HUDEP-2 (cell line): Measurements from ENCODE around the gene ADGRA3.
"Not testable (repeated sequence)": the region's sequence is repeated elsewhere in the genome, so short reads cannot be mapped to it uniquely, and the experiment has no call there.

Source experiments
- DNase-seq, 76 experiments: peaks; one replicate each; lab custom pipeline; 2025; ENCODE audit not compliant: unreplicated experiment in 76 of 76; lab: John Stamatoyannopoulos, UW

Gene ADGRA3

DNA sequence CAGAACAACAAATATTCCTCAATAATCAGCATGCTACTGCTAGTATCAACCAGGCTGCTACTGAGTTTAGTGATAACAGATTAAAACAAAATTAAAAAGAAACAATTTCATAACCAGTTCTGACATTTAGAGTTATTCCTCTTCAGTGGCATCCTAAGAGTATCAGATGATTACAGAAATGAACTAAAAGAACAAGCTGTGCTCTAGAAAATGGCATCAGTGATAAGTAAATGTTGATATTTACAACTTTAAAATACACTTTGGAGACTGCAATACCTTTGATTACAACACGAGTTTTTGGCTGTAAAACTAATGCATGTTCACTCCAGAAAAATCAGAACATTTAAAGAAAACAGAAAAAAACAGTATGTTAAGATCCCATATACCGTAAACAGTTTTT, 72.9 kb downstream of the ADGRA3 start:
- DNase-seq, result no peak

DNA sequence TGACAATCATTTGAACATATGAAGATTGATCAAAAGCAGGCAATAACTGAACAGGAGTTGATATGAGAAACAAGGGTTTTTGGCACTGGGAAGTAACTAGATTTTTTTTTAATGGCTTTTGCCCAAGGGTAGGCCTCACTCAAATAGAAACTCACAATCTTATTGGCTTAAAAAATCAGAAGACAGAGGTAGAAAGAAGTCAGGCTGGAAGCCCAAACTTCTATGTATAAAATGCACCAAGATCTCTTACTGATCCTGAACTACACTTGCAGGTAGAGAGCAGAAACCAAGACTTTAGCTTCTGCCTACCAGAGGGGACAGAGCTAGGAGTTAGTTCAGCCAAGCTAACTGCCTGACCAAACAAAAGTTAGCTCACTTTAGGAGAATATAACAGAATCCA, 74.9 kb downstream of the ADGRA3 start:
- DNase-seq, result no peak

DNA sequence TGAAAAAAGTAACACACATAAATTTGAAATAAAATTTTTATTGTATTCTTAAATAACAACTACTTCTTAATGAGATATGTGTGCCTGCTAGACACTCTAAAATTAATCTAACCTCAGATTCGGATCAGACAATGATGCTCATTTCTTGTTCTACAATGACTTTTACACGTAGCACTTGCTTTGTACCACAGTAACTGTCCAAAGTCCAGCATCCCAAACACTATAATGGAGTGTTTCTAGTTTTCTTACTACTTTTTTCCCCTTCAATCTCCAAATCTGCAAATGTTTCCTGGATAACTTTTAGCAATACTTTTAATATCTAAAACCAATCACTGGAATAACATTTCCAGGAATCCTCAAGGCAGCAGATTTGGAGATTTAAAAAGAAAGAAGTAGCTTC, 75.9 kb downstream of the ADGRA3 start:
- no peak for DNase-seq

DNA sequence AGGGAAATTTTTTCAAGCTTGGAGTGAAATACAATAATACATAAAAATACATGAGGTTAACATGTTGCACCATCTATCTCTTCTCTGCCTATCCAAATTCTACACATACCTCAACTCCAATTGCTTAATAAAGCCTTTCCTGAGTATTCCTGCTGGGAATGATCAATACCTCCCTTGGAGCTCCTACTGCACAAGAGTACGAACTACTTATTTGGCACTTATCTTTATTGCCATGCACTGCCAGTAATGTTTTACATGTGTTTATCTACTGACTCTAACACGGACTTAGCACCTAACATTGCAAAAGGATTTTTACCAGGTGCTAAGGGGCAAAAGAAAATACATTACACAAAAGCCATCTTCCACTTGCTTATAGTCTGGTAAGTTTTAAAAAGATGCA, 80.2 kb downstream of the ADGRA3 start:
- no peak for DNase-seq

DNA sequence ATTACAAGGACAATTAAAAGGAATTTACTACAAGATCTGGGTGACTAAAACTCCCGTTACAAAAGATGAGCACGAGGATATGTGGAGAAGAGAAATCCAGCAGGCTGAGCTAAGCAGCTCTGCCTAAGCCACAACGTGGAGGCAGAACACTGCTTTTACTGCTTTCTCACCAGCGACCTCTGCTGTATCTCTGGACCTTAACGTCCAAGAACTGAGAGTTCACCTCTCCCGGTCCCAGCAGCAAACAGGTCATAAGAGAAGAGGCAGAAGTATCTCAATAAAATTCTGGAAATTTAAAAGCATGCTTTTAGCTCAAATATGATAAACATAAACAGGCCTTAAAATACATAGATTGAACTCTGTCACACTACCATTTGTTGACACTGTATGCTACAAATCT, 81.0 kb downstream of the ADGRA3 start:
- peak in 13 of 76 experiments; percentile 0 to 53 (median 16) for DNase-seq

DNA sequence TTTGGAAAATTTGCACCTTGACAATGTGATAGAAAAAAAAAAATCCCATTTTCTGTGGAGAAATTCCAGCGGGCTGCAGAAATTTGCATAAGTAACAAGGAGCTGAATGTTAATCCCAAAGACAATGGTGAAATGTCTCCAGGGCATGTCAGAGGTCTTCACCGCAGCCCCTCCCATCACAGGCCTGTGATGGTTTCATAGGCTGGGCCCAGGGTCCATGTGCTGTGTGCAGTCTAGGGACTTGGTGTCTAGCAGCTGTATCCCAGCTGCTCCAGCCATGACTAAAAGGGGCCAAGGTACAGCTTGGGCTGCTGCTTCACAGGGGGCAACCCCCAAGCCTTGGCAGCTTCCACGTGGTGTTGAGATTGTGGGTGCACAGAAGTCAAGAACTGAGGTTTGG, 85.2 kb downstream of the ADGRA3 start:
- DNase-seq, result no peak

DNA sequence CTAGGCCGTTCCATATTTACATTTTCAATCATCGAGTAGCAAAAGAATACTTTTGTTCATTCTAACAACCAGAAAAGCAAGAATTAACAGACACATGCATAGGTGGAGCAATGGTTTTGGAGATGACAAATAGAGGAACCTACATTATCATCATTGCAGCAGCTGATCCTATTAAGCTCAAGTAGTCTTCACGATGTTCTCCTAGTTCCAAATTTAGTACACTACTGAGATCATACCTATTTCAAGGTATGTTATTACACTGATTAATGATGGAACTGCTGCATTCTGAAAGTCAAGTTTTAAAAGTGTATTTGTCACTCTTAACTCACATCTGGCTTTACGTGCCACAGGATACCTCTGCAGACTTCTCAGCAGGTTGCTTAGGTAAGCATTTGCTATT, 87.4 kb downstream of the ADGRA3 start:
- DNase-seq, result no peak

DNA sequence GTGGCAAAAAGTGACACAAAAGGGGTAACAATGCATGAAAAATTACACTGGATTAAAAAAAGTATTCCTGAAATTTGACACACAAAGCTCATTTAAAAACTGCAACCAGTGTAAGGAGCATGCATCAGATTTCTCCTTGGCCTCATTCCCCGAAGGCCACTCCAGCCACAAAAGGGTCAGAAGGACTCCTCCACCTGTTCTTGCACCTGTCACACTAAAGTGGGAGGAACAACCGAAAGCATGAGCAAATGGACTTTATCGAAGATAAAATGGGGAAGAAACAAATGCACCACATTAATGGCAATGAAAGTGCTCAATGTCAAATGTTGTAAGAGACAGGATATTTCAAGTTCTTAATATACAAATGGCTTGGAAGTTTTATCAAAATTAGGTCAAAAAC, 88.2 kb downstream of the ADGRA3 start:
- no peak for DNase-seq

DNA sequence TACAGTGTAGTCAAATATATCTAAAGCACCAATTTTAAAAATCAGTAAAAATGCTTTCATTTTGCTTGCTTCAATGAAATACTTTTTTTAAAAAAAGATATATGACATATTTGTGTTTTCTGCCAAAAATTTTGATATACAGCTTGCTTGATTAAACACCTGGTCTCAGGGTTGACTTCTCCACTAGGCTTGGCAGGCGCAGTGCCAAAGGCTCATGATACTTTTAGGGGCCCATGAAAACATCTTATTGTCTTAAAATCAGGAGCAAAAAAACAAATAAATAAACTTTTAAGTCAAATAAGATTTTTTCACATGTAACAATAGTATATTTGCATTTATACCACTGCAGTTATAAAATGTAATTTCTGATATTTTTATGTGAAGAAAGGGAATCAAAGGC, 95.6 kb downstream of the ADGRA3 start:
- no peak for DNase-seq

DNA sequence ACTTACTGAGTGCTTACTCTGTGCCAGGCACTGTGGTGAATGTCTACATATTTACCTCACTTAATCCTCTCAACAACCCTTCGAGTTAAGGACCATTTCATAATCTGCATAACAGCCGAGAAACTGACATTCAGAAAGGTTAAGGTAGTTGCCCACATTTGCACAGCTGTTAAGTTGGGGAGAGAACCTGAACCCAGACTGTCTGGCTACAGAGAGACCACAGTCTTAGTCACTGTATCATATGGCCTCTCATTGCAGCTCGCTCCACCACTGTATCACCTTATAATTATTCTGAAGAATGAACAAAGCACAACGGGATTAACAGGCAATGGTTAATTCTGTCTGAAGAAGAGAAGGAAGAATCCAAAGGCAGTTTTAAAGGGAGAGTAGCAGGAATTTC, 98.5 kb downstream of the ADGRA3 start:
- DNase-seq, result no peak

DNA sequence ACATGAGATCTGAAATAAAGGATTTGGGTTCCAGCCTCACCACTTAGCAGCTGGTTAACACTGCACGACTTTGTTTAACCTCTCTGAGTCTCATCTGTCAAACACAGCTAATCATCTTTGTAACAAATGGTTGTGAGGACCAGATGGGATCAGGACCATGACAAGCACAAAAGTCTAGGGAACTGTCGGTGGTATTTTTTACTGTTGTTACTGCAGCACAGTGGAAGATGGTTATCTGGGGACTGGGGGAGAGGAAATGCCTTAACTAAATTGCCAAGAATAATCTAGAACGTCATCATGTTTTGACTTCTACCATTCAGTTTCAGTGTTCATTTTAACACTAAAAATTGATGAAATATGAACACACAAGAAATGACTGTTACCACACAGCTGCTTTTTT, 99.5 kb downstream of the ADGRA3 start:
- DNase-seq, result peak in 2 of 76 experiments; percentile 4 to 6

DNA sequence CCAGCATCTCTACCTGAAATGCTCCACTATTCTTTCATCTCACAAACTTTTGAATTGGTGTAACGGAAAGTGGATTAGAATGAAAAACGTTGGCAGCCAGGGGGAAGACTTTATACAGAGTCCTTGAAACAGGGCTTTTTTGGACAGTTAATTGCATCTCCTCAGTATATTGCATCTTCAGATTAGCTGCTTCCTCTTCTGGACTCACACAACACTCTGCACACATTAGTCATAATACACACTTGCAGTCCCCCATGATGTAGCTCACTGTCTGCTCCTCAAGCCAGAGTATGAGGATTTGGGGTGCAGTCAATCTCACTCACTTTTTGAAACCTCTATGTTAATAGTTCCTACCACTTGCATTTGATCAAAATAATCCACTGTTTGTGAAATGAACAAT, 101.0 kb downstream of the ADGRA3 start:
- no peak for DNase-seq

DNA sequence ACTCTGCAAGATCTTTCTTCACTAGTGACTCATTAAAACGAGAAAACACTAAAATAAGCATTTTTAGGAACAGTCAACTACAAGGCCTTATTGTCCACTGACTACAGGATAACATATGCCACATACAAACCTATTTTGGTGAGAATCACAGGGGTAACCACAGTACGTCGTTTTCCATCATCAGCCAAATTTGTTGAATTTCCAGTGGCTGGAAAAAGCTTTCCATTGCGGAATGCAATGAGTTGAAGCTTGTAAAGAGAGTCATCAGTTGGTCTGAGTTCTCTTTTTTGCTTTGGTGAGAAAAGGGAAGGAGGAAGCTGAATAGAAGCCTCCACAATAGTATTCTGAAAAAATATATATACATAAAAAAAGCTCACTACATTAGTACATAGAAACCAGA, 102.4 kb downstream of the ADGRA3 start:
- DNase-seq, result no peak

DNA sequence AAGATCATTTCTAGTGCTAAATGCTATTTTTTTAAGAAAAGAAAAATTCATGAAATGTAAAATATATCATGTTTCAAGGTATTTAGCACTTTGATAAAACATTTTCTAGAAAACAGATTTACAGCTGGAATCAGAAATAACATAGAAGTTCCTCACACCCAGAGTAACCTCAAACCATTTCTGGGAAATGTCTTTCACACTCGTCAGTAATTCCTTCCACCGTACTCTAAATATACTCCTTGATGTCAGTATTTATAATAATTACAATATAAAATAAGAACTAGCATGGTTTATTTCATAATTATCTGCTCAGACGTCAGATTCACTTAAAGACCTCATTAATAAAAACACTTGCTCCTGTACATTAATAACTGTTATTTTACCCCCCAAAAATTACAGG, 103.9 kb downstream of the ADGRA3 start:
- no peak for DNase-seq

DNA sequence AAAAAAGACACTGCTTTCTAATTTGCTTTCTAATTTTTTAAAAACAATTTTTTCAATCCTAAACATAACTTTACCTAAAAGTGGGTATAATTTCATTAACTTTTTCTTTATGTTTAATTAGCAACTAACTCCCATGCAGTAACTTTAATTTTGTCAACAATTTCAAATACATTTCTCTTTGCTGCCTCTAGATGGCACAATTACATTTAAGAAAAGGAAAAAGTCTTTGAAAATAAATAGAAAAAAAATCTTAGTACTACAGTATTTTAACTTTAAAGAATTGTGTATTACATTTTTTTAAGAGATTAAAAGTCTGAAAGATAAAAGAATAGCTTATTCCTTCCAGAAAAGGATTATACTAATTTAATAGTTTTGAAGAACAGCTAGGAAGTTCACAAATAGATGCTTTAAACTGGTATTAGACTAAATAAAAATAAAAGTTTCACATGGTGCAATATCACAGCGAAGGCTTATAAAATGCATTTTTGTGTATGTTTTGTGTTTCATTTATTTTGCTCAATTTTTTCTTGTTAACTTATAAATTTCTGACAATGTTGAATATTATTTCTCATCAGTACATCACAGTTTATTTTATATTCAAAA, 105.1 kb downstream of the ADGRA3 start:
- no peak for DNase-seq

DNA sequence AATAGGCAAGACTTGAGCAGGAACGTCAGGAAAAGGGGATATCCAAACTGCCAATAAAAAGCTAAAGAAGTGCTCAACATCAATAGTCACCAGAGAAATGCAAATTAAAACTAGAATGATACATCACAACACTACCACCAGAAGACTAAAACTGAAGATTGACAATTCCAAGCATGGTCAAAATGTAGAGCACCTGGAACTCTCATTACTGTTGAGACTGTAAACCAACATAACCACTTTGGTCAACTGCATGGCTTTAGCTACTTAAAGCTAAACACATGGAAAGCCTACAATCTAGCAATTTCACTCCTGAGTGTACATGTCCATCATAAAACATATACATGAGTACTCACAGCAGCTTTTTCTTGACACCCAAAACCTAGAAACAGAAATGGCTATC, 107.4 kb downstream of the ADGRA3 start:
- no peak for DNase-seq

DNA sequence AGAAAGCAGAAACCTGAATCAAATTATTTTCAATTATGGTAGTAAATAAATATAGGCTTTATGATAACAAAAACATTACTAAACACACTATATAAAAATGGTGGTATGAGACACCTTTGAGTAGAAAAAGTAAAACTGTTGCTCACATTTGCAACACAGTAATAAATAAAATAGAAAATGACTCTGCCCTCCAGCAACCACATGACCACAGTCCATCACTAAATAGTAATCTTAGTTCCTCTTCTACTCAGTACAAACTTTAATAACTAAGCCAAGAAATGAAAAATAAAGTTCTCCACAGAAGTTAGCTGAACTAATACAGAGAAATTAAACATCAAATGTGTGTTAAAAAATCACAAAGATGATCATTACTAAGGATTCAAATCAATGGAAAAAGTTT, 108.5 kb downstream of the ADGRA3 start:
- DNase-seq, result no peak

DNA sequence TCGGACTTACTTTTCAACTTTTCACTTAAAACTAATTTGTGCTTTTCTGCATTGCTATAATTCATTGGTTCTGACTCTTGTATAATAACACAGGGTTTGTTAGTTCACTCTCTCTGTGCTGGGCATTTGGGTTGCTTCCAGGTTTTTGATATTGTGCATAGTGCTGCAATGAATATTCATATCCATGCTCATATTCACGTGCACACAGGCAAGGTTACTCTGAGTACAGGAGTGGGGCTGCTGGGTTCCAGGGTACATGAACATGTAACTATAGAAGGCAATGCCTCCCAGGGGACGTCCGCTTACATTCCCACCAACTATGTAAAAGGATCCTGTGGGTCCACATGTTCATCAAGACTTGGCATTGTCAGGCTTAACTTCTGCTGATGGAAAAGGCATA, 117.2 kb downstream of the ADGRA3 start:
- DNase-seq, result no peak

DNA sequence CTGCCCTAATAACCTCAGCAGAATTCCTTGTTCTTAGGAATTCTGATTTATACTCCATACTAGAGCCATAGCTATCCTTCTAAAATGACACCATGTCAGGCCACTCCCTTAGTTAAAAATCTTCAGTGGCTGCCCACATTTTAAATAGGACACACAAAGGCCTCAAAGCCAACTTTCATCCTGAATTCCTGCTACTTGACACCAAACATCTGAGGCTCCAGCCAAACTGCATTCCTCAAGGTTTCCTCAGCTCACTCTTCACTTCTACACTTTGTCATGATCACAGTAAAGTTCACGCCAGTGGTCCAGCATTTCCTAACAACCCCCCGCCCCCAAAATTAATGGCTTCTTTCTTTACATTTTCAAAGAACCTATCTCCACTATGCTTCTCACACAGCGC, 124.3 kb downstream of the ADGRA3 start:
- no peak for DNase-seq

DNA sequence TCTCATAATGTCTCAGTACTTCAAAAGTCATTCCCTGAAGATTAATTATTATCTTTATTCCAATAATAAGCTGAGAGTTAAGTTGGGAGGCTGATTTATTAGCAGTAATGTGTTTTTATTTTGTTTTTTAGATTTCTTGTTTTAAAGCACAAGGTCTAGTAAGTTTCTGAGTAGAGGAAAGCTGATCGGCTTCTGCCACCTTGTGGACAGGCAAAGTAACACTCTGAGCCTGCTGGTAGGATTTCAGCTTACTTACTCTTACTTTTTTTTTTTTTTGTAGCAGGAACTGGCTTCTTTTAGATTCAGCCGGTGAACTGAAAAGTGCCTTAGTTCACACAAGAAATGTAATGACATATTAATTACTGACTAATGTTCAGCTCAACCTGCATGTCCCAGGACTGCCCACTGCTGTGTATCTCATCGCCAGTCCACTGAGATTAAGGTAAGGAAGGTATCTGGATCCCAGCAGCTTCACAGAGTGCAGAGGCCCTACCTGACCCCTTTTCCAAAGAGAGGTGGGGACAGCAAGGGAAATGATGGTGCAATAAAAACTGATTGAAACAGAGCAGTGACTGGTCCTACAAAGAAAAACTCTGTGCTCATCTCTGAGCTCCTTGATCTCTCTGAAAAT, 126.5 kb downstream of the ADGRA3 start:
- DNase-seq, result peak in 25 of 76 experiments; percentile 0 to 44 (median 8)

DNA sequence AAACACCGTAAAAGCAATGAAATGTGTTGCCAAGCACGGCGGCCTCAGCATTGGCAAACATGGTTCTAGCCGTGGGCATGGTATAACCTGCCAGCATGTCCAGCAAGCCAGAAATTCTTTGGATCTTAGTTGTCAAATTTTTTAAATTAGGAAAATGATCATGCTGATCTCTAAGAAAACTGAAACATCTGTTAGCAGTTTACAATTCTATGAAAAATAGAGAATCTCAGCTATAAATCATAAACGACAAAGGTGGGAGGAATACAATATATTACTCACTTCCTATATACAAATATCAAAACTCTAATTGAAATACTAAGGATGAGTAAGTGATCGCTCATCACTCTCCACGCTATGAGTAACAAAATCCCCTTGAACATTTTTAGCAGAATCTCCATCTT, 130.3 kb downstream of the ADGRA3 start:
- DNase-seq, result no peak

DNA sequence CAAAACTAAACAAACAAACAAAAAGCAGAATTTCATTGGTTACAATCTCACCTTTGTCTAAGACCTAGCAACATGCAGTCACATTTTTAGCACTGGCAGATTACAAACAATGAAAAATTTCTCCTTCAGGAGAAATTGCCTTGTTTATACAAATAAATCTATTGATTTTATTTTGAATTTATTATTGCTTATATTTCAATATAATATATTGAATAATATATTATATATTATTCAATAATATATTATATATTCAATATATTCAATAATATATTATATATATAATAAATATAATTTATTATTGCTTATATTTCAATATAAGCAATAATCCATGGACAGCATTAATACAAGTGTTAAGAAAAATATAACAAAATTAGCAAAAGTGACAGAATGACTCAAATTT, 131.7 kb downstream of the ADGRA3 start:
- DNase-seq, result no peak

DNA sequence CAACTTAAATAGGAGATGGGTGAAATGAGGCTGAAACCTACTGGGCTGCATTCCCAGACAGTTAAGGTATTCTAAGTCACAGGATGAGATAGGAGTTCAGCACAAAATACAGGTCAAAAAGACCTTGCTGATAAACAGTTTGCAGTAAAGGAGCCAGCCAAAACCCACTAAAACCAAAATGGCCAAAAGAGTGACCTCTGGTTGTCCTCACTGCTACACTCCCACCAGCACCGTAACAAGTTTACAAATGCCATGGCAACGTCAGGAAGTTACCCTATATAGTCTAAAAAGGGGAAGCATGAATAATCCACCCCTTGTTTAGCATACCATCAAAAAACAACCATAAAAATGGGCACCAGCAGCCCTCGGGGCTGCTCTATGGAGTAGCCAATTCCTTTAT, 133.7 kb downstream of the ADGRA3 start:
- DNase-seq, result not testable (repeated sequence)
